Loucy (cell line): ENCODE data around the gene ARVCF.

ENCODE experiments used
- H2AFZ ChIP-seq: fragments of 200-600 bp; sonication (generic); 2 replicates; pipeline ENCODE4 v1.6.0; 2016; ENCODE audit warnings: antibody characterized with exemption, mild to moderate bottlenecking, low read length, moderate library complexity
- H3F3A ChIP-seq: fragments of 200-600 bp; 2 replicates; pipeline ENCODE4 v1.6.0; 2016; ENCODE audit warnings: antibody characterized with exemption, low read depth, mild to moderate bottlenecking
- H3K27me3 ChIP-seq: fragments of 200-600 bp; sonication (generic); 2 replicates; pipeline ENCODE4 v1.6.1; 2014; ENCODE audit warnings: low read length, mild to moderate bottlenecking; ENCODE audit not compliant: insufficient read depth, poor library complexity, severe bottlenecking
- H3K36me3 ChIP-seq: fragments of 200-600 bp; sonication (generic); 2 replicates; pipeline ENCODE4 v1.6.1; 2016; ENCODE audit warnings: low read length; ENCODE audit not compliant: insufficient read depth
- H3K4me1 ChIP-seq: fragments of 200-600 bp; sonication (generic); 2 replicates; pipeline ENCODE4 v1.5.1; 2014; ENCODE audit warnings: low read length, mild to moderate bottlenecking; ENCODE audit not compliant: insufficient read depth, poor library complexity, severe bottlenecking
- H3K4me2 ChIP-seq: fragments of 200-600 bp; sonication (generic); 2 replicates; pipeline ENCODE4 v1.6.0; 2014; ENCODE audit warnings: antibody characterized with exemption, low read length, low read depth, mild to moderate bottlenecking; ENCODE audit not compliant: poor library complexity, severe bottlenecking
- H3K4me3 ChIP-seq: fragments of 200-600 bp; sonication (generic); 2 replicates; pipeline ENCODE4 v1.5.1; 2014; ENCODE audit warnings: low read length, mild to moderate bottlenecking, mixed read lengths; ENCODE audit not compliant: poor library complexity, severe bottlenecking
- H3K79me2 ChIP-seq: fragments of 200-600 bp; sonication (generic); 2 replicates; pipeline ENCODE4 v1.6.1; 2014; ENCODE audit warnings: low read length; ENCODE audit not compliant: insufficient read depth
- H3K9ac ChIP-seq: fragments of 200-600 bp; sonication (generic); 2 replicates; pipeline ENCODE4 v1.6.0; 2014; ENCODE audit warnings: mild to moderate bottlenecking, low read depth, low read length, moderate library complexity; ENCODE audit not compliant: poor library complexity, severe bottlenecking
- H3K9me2 ChIP-seq: fragments of 200-600 bp; sonication (generic); replicated peaks from 2 replicates; pipeline ENCODE4 v1.6.1; 2016; ENCODE audit warnings: low read depth, low read length, mixed read lengths
- H3K9me3 ChIP-seq: fragments of 200-600 bp; sonication (generic); 2 replicates; pipeline ENCODE4 v1.6.1; 2014; ENCODE audit warnings: mild to moderate bottlenecking, antibody characterized with exemption, low read length, low read depth; ENCODE audit not compliant: insufficient read depth
- H4K20me1 ChIP-seq: fragments of 200-600 bp; sonication (generic); 2 replicates; pipeline ENCODE4 v1.6.0; 2014; ENCODE audit warnings: antibody characterized with exemption, low read length, mild to moderate bottlenecking; ENCODE audit not compliant: insufficient read depth, poor library complexity, severe bottlenecking
- CTCF ChIP-seq: fragments of 200-600 bp; sonication (generic); conservative IDR thresholded peaks from 2 replicates; pipeline ENCODE4 v1.5.1; 2014; ENCODE audit warnings: mild to moderate bottlenecking, antibody characterized with exemption, low read length
- EZH2phosphoT487 ChIP-seq: fragments of 200-600 bp; IDR thresholded peaks from 2 replicates; pipeline ENCODE4 v1.6.1; 2018; ENCODE audit warnings: antibody characterized with exemption, mild to moderate bottlenecking, moderate library complexity, borderline replicate concordance

Gene ARVCF

DNA sequence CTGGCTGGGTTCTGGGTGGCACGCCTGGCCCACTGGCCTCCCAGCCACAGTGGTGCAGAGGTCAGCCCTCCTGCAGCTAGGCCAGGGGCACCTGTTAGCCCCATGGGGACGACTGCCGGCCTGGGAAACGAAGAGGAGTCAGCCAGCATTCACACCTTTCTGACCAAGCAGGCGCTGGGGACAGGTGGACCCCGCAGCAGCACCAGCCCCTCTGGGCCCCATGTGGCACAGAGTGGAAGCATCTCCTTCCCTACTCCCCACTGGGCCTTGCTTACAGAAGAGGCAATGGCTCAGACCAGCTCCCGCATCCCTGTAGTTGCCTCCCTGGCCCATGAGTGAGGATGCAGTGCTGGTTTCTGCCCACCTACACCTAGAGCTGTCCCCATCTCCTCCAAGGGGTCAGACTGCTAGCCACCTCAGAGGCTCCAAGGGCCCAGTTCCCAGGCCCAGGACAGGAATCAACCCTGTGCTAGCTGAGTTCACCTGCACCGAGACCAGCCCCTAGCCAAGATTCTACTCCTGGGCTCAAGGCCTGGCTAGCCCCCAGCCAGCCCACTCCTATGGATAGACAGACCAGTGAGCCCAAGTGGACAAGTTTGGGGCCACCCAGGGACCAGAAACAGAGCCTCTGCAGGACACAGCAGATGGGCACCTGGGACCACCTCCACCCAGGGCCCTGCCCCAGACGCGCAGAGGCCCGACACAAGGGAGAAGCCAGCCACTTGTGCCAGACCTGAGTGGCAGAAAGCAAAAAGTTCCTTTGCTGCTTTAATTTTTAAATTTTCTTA, 47.3 kb downstream of the ARVCF start:
- peaks cover 5% of the 10 kb centered on the region for H4K20me1 ChIP-seq
- no peak overlapping the region for H3K9ac ChIP-seq
- H3K9me3 ChIP-seq = no peaks in the 10 kb centered on the region
- H3K4me3 ChIP-seq = no peak overlapping the region
- no peak overlapping the region for H2AFZ ChIP-seq
- peaks cover 6% of the 10 kb centered on the region for H3K4me1 ChIP-seq
- no peak overlapping the region for H3K4me2 ChIP-seq
- no peaks in the 10 kb centered on the region for H3F3A ChIP-seq
- H3K79me2 ChIP-seq = no peaks in the 10 kb centered on the region
- H3K27me3 ChIP-seq = no peaks in the 10 kb centered on the region
- no peak for TF ChIP-seq CTCF
- TF ChIP-seq EZH2phosphoT487 = no peak
- peaks cover 10% of the 10 kb centered on the region; the same call in 1 of the 2 replicates for H3K36me3 ChIP-seq
- H3K9me2 ChIP-seq = no peaks in the 10 kb centered on the region

GRCh38 chr22:19968450-19968891, 48.2 kb downstream of the ARVCF start:
- H3F3A ChIP-seq = no peaks in the 10 kb centered on the region

GRCh38 chr22:19967850-19968449, 48.7 kb downstream of the ARVCF start:
- Histone ChIP-seq H4K20me1 (peaks cover 5% of the 10 kb centered on the region), H3K9me2 (no peaks in the 10 kb centered on the region), H3K79me2 (no peaks in the 10 kb centered on the region), H2AFZ (no peak overlapping the region), H3K9me3 (no peaks in the 10 kb centered on the region), H3F3A (no peaks in the 10 kb centered on the region), H3K4me2 (no peak overlapping the region), H3K4me3 (no peak overlapping the region), H3K36me3 (peaks cover 19% of the 10 kb centered on the region; the same call in 1 of the 2 replicates), H3K9ac (no peak overlapping the region), H3K4me1 (no peaks in the 10 kb centered on the region), H3K27me3 (no peaks in the 10 kb centered on the region)
- TF ChIP-seq EZH2phosphoT487 (no peak), CTCF (no peak)

More at GRCh38 chr22:19968450-19968891, 48.2 kb downstream of the ARVCF start:
- Histone ChIP-seq H4K20me1 (peaks cover 5% of the 10 kb centered on the region), H3K4me1 (no peaks in the 10 kb centered on the region), H3K27me3 (no peaks in the 10 kb centered on the region), H3K9me2 (no peaks in the 10 kb centered on the region), H3K79me2 (no peaks in the 10 kb centered on the region), H2AFZ (no peak overlapping the region), H3K4me2 (no peak overlapping the region), H3K9ac (no peak overlapping the region), H3K9me3 (no peaks in the 10 kb centered on the region), H3K36me3 (peaks cover 19% of the 10 kb centered on the region; the same call in 1 of the 2 replicates), H3K4me3 (no peak overlapping the region)
- TF ChIP-seq CTCF (no peak), EZH2phosphoT487 (no peak)
